ENCODE data around the gene GSE1.

The GSE1 gene

GRCh38 chr16:85712801-85713200, 99.7 kb downstream of the GSE1 start:
- no peaks in the 10 kb centered on the region for H3K36me3 ChIP-seq (ENCODE audit: control insufficient read depth, insufficient read depth, low read length, severe bottlenecking)
- no peak overlapping the region for H3K4me3 ChIP-seq (ENCODE audit: low read length)
- peaks cover 14% of the 10 kb centered on the region for H3K27me3 ChIP-seq (replicated peaks; ENCODE audit: control insufficient read depth, insufficient read depth, low read length)
- no peak overlapping the region for H3K9ac ChIP-seq (ENCODE audit: low read length)
- H3K9me3 ChIP-seq (ENCODE audit: control insufficient read depth, low read length), result peaks cover 9% of the 10 kb centered on the region
- DNase-seq (ENCODE audit: low read depth), result no peak
- peaks cover 5% of the 10 kb centered on the region for H3K4me1 ChIP-seq (ENCODE audit: control insufficient read depth, insufficient read depth, low read length)

DNA sequence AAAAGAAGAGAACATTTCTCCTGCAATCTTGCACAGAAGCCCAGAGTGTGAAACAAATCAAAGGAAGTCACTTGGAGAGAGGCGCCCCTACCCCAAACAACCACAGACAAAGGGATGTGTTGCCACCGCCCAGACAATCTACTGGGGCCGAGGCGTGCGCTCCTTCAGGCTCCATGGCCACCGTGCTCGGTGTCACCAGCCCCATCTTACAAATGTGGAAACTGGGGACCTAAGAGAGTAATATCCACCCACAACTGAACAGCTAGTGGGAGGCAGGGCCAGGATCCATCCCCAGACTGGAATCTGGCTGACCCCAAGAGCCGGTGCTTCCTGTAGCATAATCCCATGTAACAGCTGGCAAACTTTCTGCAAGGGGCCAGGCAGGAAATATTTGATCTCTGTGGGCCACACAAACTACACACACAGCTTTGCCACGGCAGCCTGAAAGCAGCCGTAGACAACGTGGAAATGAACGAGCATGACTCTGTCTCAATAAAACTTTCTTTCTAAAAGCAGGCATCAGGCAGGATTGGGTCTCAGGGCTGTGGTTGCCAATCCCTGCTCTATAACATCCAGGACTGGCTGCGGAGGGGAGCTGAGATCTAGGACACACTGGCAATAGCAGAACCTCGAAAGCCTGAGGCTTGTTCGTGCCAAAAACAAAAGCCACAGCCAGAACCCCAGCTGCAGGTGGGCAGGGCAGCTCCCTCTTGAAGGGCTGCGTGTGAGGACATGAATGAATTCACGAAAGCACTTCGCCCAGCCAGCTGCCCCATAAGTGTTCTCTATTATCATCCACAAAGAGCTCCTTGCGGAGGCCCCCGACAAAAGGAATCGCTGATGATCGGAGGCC, 102.3 kb downstream of the GSE1 start:
- Histone ChIP-seq H3K36me3 (ENCODE audit: control insufficient read depth, insufficient read depth, low read length, severe bottlenecking) (no peaks in the 10 kb centered on the region), H3K4me1 (ENCODE audit: control insufficient read depth, insufficient read depth, low read length) (peaks cover 5% of the 10 kb centered on the region), H3K27me3 (replicated peaks; ENCODE audit: control insufficient read depth, insufficient read depth, low read length) (peaks cover 14% of the 10 kb centered on the region), H3K9me3 (ENCODE audit: control insufficient read depth, low read length) (peaks cover 9% of the 10 kb centered on the region), H3K4me3 (ENCODE audit: low read length) (no peak overlapping the region), H3K9ac (ENCODE audit: low read length) (no peak overlapping the region)
- peak; percentile 18 for DNase-seq (ENCODE audit: low read depth)

- H3K9me3 ChIP-seq (ENCODE audit: control insufficient read depth, low read length), result peaks cover 9% of the 10 kb centered on the region
- DNase-seq (ENCODE audit: low read depth), result no peak
- H3K27me3 ChIP-seq (replicated peaks; ENCODE audit: control insufficient read depth, insufficient read depth, low read length), result peaks cover 14% of the 10 kb centered on the region
- no peak overlapping the region for H3K9ac ChIP-seq (ENCODE audit: low read length)
- H3K4me3 ChIP-seq (ENCODE audit: low read length), result no peak overlapping the region
- H3K36me3 ChIP-seq (ENCODE audit: control insufficient read depth, insufficient read depth, low read length, severe bottlenecking), result no peaks in the 10 kb centered on the region
- H3K4me1 ChIP-seq (ENCODE audit: control insufficient read depth, insufficient read depth, low read length), result peaks cover 5% of the 10 kb centered on the region
Measured at GRCh38 chr16:85716022-85716679, 103.0 kb downstream of the GSE1 start.

DNA sequence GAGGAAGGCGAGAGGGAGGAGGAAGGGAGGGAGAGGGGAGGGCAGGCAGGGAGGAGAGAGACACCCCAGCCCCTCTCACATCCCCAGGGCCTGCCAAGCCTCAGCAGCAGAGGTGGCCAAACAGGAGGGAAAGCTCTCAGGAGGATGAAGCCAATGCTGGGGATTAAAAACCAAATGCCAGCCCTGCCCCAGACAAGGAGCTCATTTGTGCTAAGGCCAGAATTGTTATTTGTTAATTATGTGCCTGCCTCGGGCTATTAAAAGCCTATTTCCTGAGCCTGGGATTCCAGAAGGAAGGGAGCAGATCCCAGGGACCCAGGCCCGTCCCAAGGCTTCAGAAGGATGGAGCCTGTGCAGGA, 103.5 kb downstream of the GSE1 start:
- H3K9ac ChIP-seq (ENCODE audit: low read length), result no peak overlapping the region

DNA sequence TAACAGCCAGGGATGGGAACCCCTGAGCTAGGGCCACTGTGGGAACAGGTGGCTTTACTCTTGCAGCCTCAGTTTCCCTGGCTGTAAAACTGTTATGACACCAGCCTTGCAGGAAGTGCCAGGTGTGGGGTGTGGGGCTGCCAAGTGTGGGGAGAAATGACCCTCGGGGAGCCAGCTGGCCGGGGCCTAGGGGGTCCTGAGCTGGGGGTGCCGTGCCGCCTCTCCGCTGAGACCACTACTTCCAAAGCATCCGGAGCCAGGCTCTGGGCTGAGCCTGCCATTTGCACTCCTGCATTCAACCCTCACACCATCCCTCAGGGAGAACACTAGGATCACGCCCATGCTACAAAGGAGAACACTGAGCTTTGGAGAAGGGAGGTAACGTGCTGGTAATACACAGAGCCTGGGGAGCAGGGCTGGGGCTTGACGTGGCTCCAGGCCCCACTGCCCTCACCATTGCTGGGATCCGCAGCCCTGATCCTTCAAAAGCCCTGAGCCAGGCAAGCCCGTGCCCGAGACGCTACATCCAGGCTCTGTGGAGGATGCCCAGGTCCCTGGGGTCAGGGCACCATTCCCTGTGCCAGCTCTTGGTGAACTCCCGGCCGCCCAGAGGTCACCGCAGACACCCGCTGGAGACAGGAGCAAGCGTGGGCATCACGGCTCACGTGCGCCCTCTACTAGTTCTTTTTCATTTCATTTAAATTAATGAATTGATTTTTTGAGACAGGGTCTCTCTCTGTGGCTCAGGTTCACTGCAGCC, 104.5 kb downstream of the GSE1 start:
- Histone ChIP-seq H3K9ac (ENCODE audit: low read length) (no peak overlapping the region), H3K9me3 (ENCODE audit: control insufficient read depth, low read length) (no peaks in the 10 kb centered on the region), H3K4me1 (ENCODE audit: control insufficient read depth, insufficient read depth, low read length) (peaks cover 5% of the 10 kb centered on the region), H3K36me3 (ENCODE audit: control insufficient read depth, insufficient read depth, low read length, severe bottlenecking) (no peaks in the 10 kb centered on the region), H3K4me3 (ENCODE audit: low read length) (no peak overlapping the region), H3K27me3 (replicated peaks; ENCODE audit: control insufficient read depth, insufficient read depth, low read length) (peaks cover 14% of the 10 kb centered on the region)
- DNase-seq (ENCODE audit: low read depth), result peak; percentile 84

More for the DNA sequence above, 103.5 kb downstream of the GSE1 start:
- H3K4me1 ChIP-seq (ENCODE audit: control insufficient read depth, insufficient read depth, low read length), result peaks cover 5% of the 10 kb centered on the region
- DNase-seq (ENCODE audit: low read depth), result no peak
- H3K4me3 ChIP-seq (ENCODE audit: low read length), result no peak overlapping the region
- peaks cover 7% of the 10 kb centered on the region for H3K9me3 ChIP-seq (ENCODE audit: control insufficient read depth, low read length)
- no peaks in the 10 kb centered on the region for H3K36me3 ChIP-seq (ENCODE audit: control insufficient read depth, insufficient read depth, low read length, severe bottlenecking)
- H3K27me3 ChIP-seq (replicated peaks; ENCODE audit: control insufficient read depth, insufficient read depth, low read length), result peaks cover 14% of the 10 kb centered on the region

GRCh38 chr16:85718153-85718477, 105.0 kb downstream of the GSE1 start:
- Histone ChIP-seq H3K4me1 (ENCODE audit: control insufficient read depth, insufficient read depth, low read length) (peaks cover 5% of the 10 kb centered on the region), H3K36me3 (ENCODE audit: control insufficient read depth, insufficient read depth, low read length, severe bottlenecking) (no peaks in the 10 kb centered on the region), H3K27me3 (replicated peaks; ENCODE audit: control insufficient read depth, insufficient read depth, low read length) (peaks cover 14% of the 10 kb centered on the region), H3K4me3 (ENCODE audit: low read length) (no peak overlapping the region), H3K9me3 (ENCODE audit: control insufficient read depth, low read length) (no peaks in the 10 kb centered on the region), H3K9ac (ENCODE audit: low read length) (no peak overlapping the region)
- no peak for DNase-seq (ENCODE audit: low read depth)

DNA sequence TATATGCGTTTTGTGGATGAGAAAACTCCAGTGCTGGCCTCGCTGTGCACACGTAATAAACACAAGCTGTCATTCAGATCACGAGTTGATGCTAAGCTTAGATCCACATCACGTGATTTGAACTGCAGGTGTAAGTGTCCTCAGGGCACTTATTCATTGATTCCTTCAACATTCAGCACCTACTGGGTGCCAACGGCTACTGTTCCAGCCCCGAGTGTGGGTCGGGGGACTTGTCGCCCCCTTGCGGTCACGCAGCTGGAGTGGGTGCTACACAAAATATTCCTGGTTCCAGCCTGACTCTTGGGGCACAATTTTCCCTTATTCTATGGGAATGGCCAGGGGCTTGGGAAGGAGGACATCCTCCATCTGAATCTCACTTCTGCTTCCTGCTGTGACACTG, 105.6 kb downstream of the GSE1 start:
- peaks cover 5% of the 10 kb centered on the region for H3K4me1 ChIP-seq (ENCODE audit: control insufficient read depth, insufficient read depth, low read length)
- H3K9me3 ChIP-seq (ENCODE audit: control insufficient read depth, low read length), result no peaks in the 10 kb centered on the region
- H3K9ac ChIP-seq (ENCODE audit: low read length), result no peak overlapping the region
- peaks cover 11% of the 10 kb centered on the region for H3K27me3 ChIP-seq (replicated peaks; ENCODE audit: control insufficient read depth, insufficient read depth, low read length)
- no peaks in the 10 kb centered on the region for H3K36me3 ChIP-seq (ENCODE audit: control insufficient read depth, insufficient read depth, low read length, severe bottlenecking)
- no peak overlapping the region for H3K4me3 ChIP-seq (ENCODE audit: low read length)
- DNase-seq (ENCODE audit: low read depth), result peak; percentile 44

- Histone ChIP-seq H3K9ac (ENCODE audit: low read length) (no peak overlapping the region), H3K36me3 (ENCODE audit: control insufficient read depth, insufficient read depth, low read length, severe bottlenecking) (no peaks in the 10 kb centered on the region), H3K4me3 (ENCODE audit: low read length) (no peak overlapping the region), H3K9me3 (ENCODE audit: control insufficient read depth, low read length) (no peaks in the 10 kb centered on the region), H3K4me1 (ENCODE audit: control insufficient read depth, insufficient read depth, low read length) (peaks cover 5% of the 10 kb centered on the region), H3K27me3 (replicated peaks; ENCODE audit: control insufficient read depth, insufficient read depth, low read length) (peaks cover 9% of the 10 kb centered on the region)
- DNase-seq (ENCODE audit: low read depth), result no peak
Measured at GRCh38 chr16:85719605-85720301, 106.6 kb downstream of the GSE1 start.

- no peak overlapping the region for H3K9ac ChIP-seq (ENCODE audit: low read length)
- no peaks in the 10 kb centered on the region for H3K36me3 ChIP-seq (ENCODE audit: control insufficient read depth, insufficient read depth, low read length, severe bottlenecking)
- no peak overlapping the region for H3K4me3 ChIP-seq (ENCODE audit: low read length)
- peaks cover 2% of the 10 kb centered on the region for H3K4me1 ChIP-seq (ENCODE audit: control insufficient read depth, insufficient read depth, low read length)
- H3K9me3 ChIP-seq (ENCODE audit: control insufficient read depth, low read length), result no peaks in the 10 kb centered on the region
- DNase-seq (ENCODE audit: low read depth), result no peak
- H3K27me3 ChIP-seq (replicated peaks; ENCODE audit: control insufficient read depth, insufficient read depth, low read length), result peaks cover 9% of the 10 kb centered on the region
Measured at GRCh38 chr16:85720302-85720637, 107.1 kb downstream of the GSE1 start.

DNA sequence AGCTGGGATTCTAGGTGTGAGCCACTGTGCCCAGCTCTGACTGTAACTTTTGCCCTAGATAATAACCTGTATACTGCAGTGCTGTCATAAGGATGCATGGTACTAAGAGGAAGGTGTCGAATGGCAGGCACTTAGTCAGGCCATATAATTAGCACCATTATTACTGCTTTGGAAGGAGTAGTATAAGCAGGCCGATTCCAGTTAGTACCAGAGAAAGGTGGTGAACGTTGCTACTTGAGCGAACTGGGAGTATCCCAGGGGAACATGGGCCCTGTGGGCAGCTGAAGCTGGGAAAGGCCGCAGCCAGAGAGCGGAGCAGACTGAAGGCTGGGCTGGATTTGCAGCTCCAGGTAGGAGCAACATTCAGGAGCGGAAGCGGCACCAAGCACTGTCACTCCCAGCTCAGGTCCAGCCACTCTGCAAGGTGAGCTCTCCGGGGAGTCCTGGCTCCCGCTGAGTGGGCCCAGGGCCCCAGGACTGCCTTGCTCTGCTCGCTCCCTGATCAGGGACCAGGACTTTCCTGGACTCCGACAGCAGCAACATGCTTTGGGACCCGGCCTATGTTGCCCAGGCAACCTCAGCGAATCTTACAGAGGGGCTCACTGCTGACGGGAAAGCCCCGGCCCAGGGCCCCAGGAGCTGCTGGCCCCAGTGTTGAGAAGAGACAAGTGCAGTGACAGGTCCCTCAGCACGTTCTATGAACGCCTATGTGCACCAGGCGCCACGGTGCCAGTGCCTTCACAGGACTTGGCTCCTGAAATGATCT, 109.2 kb downstream of the GSE1 start:
- no peak overlapping the region for H3K9ac ChIP-seq (ENCODE audit: low read length)
- no peak overlapping the region for H3K4me3 ChIP-seq (ENCODE audit: low read length)
- H3K27me3 ChIP-seq (replicated peaks; ENCODE audit: control insufficient read depth, insufficient read depth, low read length), result no peaks in the 10 kb centered on the region
- no peaks in the 10 kb centered on the region for H3K36me3 ChIP-seq (ENCODE audit: control insufficient read depth, insufficient read depth, low read length, severe bottlenecking)
- DNase-seq (ENCODE audit: low read depth), result no peak
- H3K4me1 ChIP-seq (ENCODE audit: control insufficient read depth, insufficient read depth, low read length), result no peaks in the 10 kb centered on the region
- peaks cover 2% of the 10 kb centered on the region for H3K9me3 ChIP-seq (ENCODE audit: control insufficient read depth, low read length)

All from adipocyte (in vitro differentiated cells).